ENCODE measurements around the gene KRTAP17-1. TPM values are rescaled to one million over a fixed set of nuclear protein-coding genes. Genes with fewer than 3 reads are reported as not detected.

The KRTAP17-1 gene
- total and polyA plus RNA-seq, 2 of the 4 experiments (the other 2 are of a cell fraction) = not detected

Small RNA genes lying within 50 kb of the gene (microRNA-seq; reads per million reads assigned to microRNA genes)
- gene KRTAP9-10P (ENCODE audit: insufficient read depth, insufficient read length) = not detected

Small RNA genes lying within 50 kb of the gene (small RNA-seq; reads per million reads assigned to genes)
- 0 reads per million in 5 experiments for gene KRTAP9-10P

Other genes with a start within 250 kb of the KRTAP17-1 start
Only the 30 nearest of the 35 such genes appear.
- not detected in 2 replicates for gene KRTAP4-9, start 210.3 kb downstream of the KRTAP17-1 start, total RNA-seq (2012; rRNA removed)
- gene KRTAP4-9, start 210.3 kb downstream of the KRTAP17-1 start, polyA plus RNA-seq (2012; rRNA removed) = 0.24 TPM in 2 replicates
- not detected in 2 replicates for gene KRTAP4-11, start 197.3 kb downstream of the KRTAP17-1 start, total RNA-seq (2012; rRNA removed)
- gene KRTAP4-11, start 197.3 kb downstream of the KRTAP17-1 start, polyA plus RNA-seq (2012; rRNA removed) = not detected in 2 replicates
- 0.18 TPM in 1 of 2 replicates, not detected in the other for gene KRTAP4-12, start 191.5 kb downstream of the KRTAP17-1 start, total RNA-seq (2012; rRNA removed)
- gene KRTAP4-12, start 191.5 kb downstream of the KRTAP17-1 start, polyA plus RNA-seq (2012; rRNA removed) = 1.0 and 1.1 TPM in 2 replicates
- not detected in 2 replicates for gene KRTAP4-6, start 175.2 kb downstream of the KRTAP17-1 start, total RNA-seq (2012; rRNA removed)
- gene KRTAP4-6, start 175.2 kb downstream of the KRTAP17-1 start, polyA plus RNA-seq (2012; rRNA removed) = not detected in 2 replicates
- not detected in 2 replicates for gene KRTAP4-5, start 165.9 kb downstream of the KRTAP17-1 start, total RNA-seq (2012; rRNA removed)
- gene KRTAP4-5, start 165.9 kb downstream of the KRTAP17-1 start, polyA plus RNA-seq (2012; rRNA removed) = not detected in 2 replicates
- gene KRTAP4-4, start 155.0 kb downstream of the KRTAP17-1 start, total RNA-seq (2012; rRNA removed) = not detected in 2 replicates
- gene KRTAP4-4, start 155.0 kb downstream of the KRTAP17-1 start, polyA plus RNA-seq (2012; rRNA removed) = not detected in 2 replicates
- gene KRTAP4-3, start 147.5 kb downstream of the KRTAP17-1 start, total RNA-seq (2012; rRNA removed) = not detected in 2 replicates
- gene KRTAP4-3, start 147.5 kb downstream of the KRTAP17-1 start, polyA plus RNA-seq (2012; rRNA removed) = not detected in 2 replicates
- not detected in 2 replicates for gene KRTAP4-2, start 137.5 kb downstream of the KRTAP17-1 start, total RNA-seq (2012; rRNA removed)
- gene KRTAP4-2, start 137.5 kb downstream of the KRTAP17-1 start, polyA plus RNA-seq (2012; rRNA removed) = not detected in 2 replicates
- not detected in 2 replicates for gene KRTAP4-1, start 130.8 kb downstream of the KRTAP17-1 start, total RNA-seq (2012; rRNA removed)
- not detected in 2 replicates for gene KRTAP4-1, start 130.8 kb downstream of the KRTAP17-1 start, polyA plus RNA-seq (2012; rRNA removed)
- gene KRTAP9-1, start 125.8 kb downstream of the KRTAP17-1 start, total RNA-seq (2012; rRNA removed) = not detected in 2 replicates
- gene KRTAP9-1, start 125.8 kb downstream of the KRTAP17-1 start, polyA plus RNA-seq (2012; rRNA removed) = not detected in 2 replicates
- not detected in 2 replicates for gene KRTAP9-2, start 89.1 kb downstream of the KRTAP17-1 start, total RNA-seq (2012; rRNA removed)
- gene KRTAP9-2, start 89.1 kb downstream of the KRTAP17-1 start, polyA plus RNA-seq (2012; rRNA removed) = not detected in 2 replicates
- gene KRTAP9-3, start 83.3 kb downstream of the KRTAP17-1 start, total RNA-seq (2012; rRNA removed) = not detected in 2 replicates
- not detected in 2 replicates for gene KRTAP9-3, start 83.3 kb downstream of the KRTAP17-1 start, polyA plus RNA-seq (2012; rRNA removed)
- gene KRTAP9-8, start 77.7 kb downstream of the KRTAP17-1 start, total RNA-seq (2012; rRNA removed) = not detected in 2 replicates
- gene KRTAP9-8, start 77.7 kb downstream of the KRTAP17-1 start, polyA plus RNA-seq (2012; rRNA removed) = not detected in 2 replicates
- gene KRTAP9-4, start 66.0 kb downstream of the KRTAP17-1 start, total RNA-seq (2012; rRNA removed) = not detected in 2 replicates
- gene KRTAP9-4, start 66.0 kb downstream of the KRTAP17-1 start, polyA plus RNA-seq (2012; rRNA removed) = not detected in 2 replicates
- gene KRTAP9-9, start 60.3 kb downstream of the KRTAP17-1 start, total RNA-seq (2012; rRNA removed) = not detected in 2 replicates
- not detected in 2 replicates for gene KRTAP9-9, start 60.3 kb downstream of the KRTAP17-1 start, polyA plus RNA-seq (2012; rRNA removed)
- gene KRTAP9-6, start 50.3 kb downstream of the KRTAP17-1 start, total RNA-seq (2012; rRNA removed) = not detected in 2 replicates
- gene KRTAP9-6, start 50.3 kb downstream of the KRTAP17-1 start, polyA plus RNA-seq (2012; rRNA removed) = not detected in 2 replicates
- gene KRTAP9-7, start 40.0 kb downstream of the KRTAP17-1 start, total RNA-seq (2012; rRNA removed) = not detected in 2 replicates
- gene KRTAP9-7, start 40.0 kb downstream of the KRTAP17-1 start, polyA plus RNA-seq (2012; rRNA removed) = not detected in 2 replicates
- gene KRTAP29-1, start 12.9 kb downstream of the KRTAP17-1 start, total RNA-seq (2012; rRNA removed) = not detected in 2 replicates
- gene KRTAP29-1, start 12.9 kb downstream of the KRTAP17-1 start, polyA plus RNA-seq (2012; rRNA removed) = not detected in 2 replicates
- gene KRTAP16-1, start 6.4 kb downstream of the KRTAP17-1 start, total RNA-seq (2012; rRNA removed) = not detected in 2 replicates
- not detected in 2 replicates for gene KRTAP16-1, start 6.4 kb downstream of the KRTAP17-1 start, polyA plus RNA-seq (2012; rRNA removed)
- gene KRT33A, start 35.1 kb upstream of the KRTAP17-1 start, total RNA-seq (2012; rRNA removed) = not detected in 2 replicates
- gene KRT33A, start 35.1 kb upstream of the KRTAP17-1 start, polyA plus RNA-seq (2012; rRNA removed) = not detected in 2 replicates
- 0.18 and 0.28 TPM in 2 replicates for gene KRT33B, start 54.1 kb upstream of the KRTAP17-1 start, total RNA-seq (2012; rRNA removed)
- gene KRT33B, start 54.1 kb upstream of the KRTAP17-1 start, polyA plus RNA-seq (2012; rRNA removed) = 0.14 and 0.22 TPM in 2 replicates
- 3.6 and 3.9 TPM in 2 replicates for gene KRT34, start 66.6 kb upstream of the KRTAP17-1 start, total RNA-seq (2012; rRNA removed)
- 3.4 and 4.2 TPM in 2 replicates for gene KRT34, start 66.6 kb upstream of the KRTAP17-1 start, polyA plus RNA-seq (2012; rRNA removed)
- gene KRT31, start 81.9 kb upstream of the KRTAP17-1 start, total RNA-seq (2012; rRNA removed) = not detected in 2 replicates
- gene KRT31, start 81.9 kb upstream of the KRTAP17-1 start, polyA plus RNA-seq (2012; rRNA removed) = 0.05 TPM in 1 of 2 replicates, not detected in the other
- gene KRT37, start 108.9 kb upstream of the KRTAP17-1 start, total RNA-seq (2012; rRNA removed) = not detected in 2 replicates
- not detected in 2 replicates for gene KRT37, start 108.9 kb upstream of the KRTAP17-1 start, polyA plus RNA-seq (2012; rRNA removed)
- gene KRT38, start 125.3 kb upstream of the KRTAP17-1 start, total RNA-seq (2012; rRNA removed) = not detected in 2 replicates
- 0.04 and 0.09 TPM in 2 replicates for gene KRT38, start 125.3 kb upstream of the KRTAP17-1 start, polyA plus RNA-seq (2012; rRNA removed)
- gene KRT32, start 151.7 kb upstream of the KRTAP17-1 start, total RNA-seq (2012; rRNA removed) = not detected in 2 replicates
- 0.06 and 0.09 TPM in 2 replicates for gene KRT32, start 151.7 kb upstream of the KRTAP17-1 start, polyA plus RNA-seq (2012; rRNA removed)
- not detected in 2 replicates for gene KRT35, start 165.4 kb upstream of the KRTAP17-1 start, total RNA-seq (2012; rRNA removed)
- not detected in 2 replicates for gene KRT35, start 165.4 kb upstream of the KRTAP17-1 start, polyA plus RNA-seq (2012; rRNA removed)
- not detected in 2 replicates for gene KRT36, start 174.2 kb upstream of the KRTAP17-1 start, total RNA-seq (2012; rRNA removed)
- gene KRT36, start 174.2 kb upstream of the KRTAP17-1 start, polyA plus RNA-seq (2012; rRNA removed) = not detected in 2 replicates
- gene KRT13, start 189.9 kb upstream of the KRTAP17-1 start, total RNA-seq (2012; rRNA removed) = 0.18 and 0.28 TPM in 2 replicates
- gene KRT13, start 189.9 kb upstream of the KRTAP17-1 start, polyA plus RNA-seq (2012; rRNA removed) = 0.56 and 0.60 TPM in 2 replicates
- 2.9 and 3.6 TPM in 2 replicates for gene KRT15, start 203.2 kb upstream of the KRTAP17-1 start, total RNA-seq (2012; rRNA removed)
- 5.3 and 7.6 TPM in 2 replicates for gene KRT15, start 203.2 kb upstream of the KRTAP17-1 start, polyA plus RNA-seq (2012; rRNA removed)